ENCODE measurements around the gene ST6GAL1.
"Not testable (repeated sequence)": the region's sequence is repeated elsewhere in the genome, so short reads cannot be mapped to it uniquely, and the experiment has no call there.

Gene ST6GAL1

GRCh38 chr3:187057803-187058202 is 127.5 kb downstream of the ST6GAL1 start:
- H3K9me3 ChIP-seq (ENCODE audit: control insufficient read depth, low read length); H3K36me3 ChIP-seq (ENCODE audit: control insufficient read depth, insufficient read depth, low read length); H3K9ac ChIP-seq (ENCODE audit: low read length); H3K4me3 ChIP-seq (ENCODE audit: low read length); H3K4me1 ChIP-seq (ENCODE audit: control insufficient read depth, insufficient read depth, low read length); H3K27me3 ChIP-seq (ENCODE audit: control insufficient read depth, insufficient read depth, low read length): not testable (repeated sequence)

- Histone ChIP-seq H3K4me3 (ENCODE audit: low read length) (no peak overlapping the region), H3K9me3 (ENCODE audit: control insufficient read depth, low read length) (no peaks in the 10 kb centered on the region), H3K27me3 (ENCODE audit: control insufficient read depth, insufficient read depth, low read length) (no peaks in the 10 kb centered on the region), H3K9ac (ENCODE audit: low read length) (no peak overlapping the region), H3K4me1 (ENCODE audit: control insufficient read depth, insufficient read depth, low read length) (peaks cover 15% of the 10 kb centered on the region), H3K36me3 (ENCODE audit: control insufficient read depth, insufficient read depth, low read length) (no peaks in the 10 kb centered on the region)
These were observed 131.4 kb downstream of the ST6GAL1 start for GRCh38 chr3:187061748-187062147.

DNA sequence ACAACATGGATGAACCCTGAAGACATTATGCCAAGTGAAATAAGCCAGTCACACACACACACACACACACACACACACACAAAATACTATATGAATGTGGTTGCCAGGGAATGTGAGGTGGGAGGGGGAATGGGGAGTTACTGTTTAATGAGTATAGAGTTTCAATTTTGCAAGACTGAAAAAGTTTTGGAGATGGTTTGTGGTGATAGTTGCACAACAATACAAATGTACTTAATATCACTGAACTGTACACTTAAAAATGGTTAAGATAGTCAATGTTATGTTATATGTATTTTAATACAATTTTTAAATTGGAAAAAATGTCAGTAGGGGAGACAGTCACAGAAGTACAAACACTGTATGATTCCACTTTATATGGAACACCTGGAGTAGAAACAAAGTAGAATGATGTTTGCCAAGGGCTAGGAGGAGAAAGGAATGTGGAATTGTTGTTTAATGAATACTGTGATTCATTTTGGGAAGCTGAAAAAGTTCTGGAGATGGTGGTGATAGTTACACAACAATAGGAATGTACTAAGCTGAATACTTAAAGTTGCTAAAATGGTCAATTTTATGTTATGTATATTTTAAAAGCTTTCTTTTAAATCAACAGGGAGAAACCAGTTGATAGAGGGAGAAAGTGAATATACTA is 132.3 kb downstream of the ST6GAL1 start:
- Histone ChIP-seq H3K9ac (ENCODE audit: low read length) (no peak overlapping the region), H3K9me3 (ENCODE audit: control insufficient read depth, low read length) (no peaks in the 10 kb centered on the region), H3K27me3 (ENCODE audit: control insufficient read depth, insufficient read depth, low read length) (no peaks in the 10 kb centered on the region), H3K36me3 (ENCODE audit: control insufficient read depth, insufficient read depth, low read length) (no peaks in the 10 kb centered on the region), H3K4me3 (ENCODE audit: low read length) (no peak overlapping the region), H3K4me1 (ENCODE audit: control insufficient read depth, insufficient read depth, low read length) (peaks cover 15% of the 10 kb centered on the region)

DNA sequence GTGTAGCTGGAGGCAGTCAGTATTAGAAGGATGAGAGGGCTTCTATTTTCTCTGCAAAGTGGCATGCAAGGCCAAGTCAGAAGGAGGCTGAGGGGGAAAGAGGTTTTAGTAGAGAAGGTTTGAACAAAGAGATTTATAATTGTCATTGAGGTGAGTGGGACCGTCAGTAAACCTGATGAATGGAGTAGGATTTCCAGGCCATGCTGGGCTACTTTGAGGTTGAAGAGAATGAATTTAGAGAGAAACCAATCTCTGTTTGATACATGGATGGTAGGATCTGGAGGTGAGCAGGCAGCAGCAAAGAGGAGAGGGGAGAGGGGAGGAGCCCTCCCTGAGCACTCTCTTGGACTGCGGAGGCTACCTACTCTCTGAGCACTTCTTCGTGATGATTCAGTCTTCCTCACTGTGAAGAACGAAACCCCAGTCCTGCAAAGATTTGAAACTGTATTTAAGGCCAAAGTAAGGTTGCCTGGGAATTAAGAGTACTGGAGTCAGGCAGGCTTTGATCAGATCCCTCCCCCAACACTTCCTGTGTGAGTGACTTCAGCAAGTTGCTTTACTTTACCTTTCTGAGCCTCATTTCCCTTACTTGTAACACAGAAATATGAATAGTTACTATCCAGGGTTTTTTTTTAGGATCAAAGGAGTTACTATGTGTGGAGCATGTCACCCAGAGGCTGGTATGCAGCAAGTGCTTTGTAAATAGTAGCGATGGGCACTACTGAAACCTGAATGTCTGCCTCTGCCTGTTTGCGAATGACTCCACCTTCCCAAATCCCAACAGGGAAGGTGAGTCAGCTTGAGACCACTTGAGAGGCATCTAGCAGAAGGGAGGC is 133.2 kb downstream of the ST6GAL1 start:
- Histone ChIP-seq H3K9ac (ENCODE audit: low read length) (no peak overlapping the region), H3K9me3 (ENCODE audit: control insufficient read depth, low read length) (no peaks in the 10 kb centered on the region), H3K36me3 (ENCODE audit: control insufficient read depth, insufficient read depth, low read length) (no peaks in the 10 kb centered on the region), H3K27me3 (ENCODE audit: control insufficient read depth, insufficient read depth, low read length) (no peaks in the 10 kb centered on the region), H3K4me3 (ENCODE audit: low read length) (no peak overlapping the region), H3K4me1 (ENCODE audit: control insufficient read depth, insufficient read depth, low read length) (peaks cover 15% of the 10 kb centered on the region)

- Histone ChIP-seq H3K4me1 (ENCODE audit: control insufficient read depth, insufficient read depth, low read length) (peaks cover 15% of the 10 kb centered on the region), H3K4me3 (ENCODE audit: low read length) (no peak overlapping the region), H3K36me3 (ENCODE audit: control insufficient read depth, insufficient read depth, low read length) (no peaks in the 10 kb centered on the region), H3K27me3 (ENCODE audit: control insufficient read depth, insufficient read depth, low read length) (no peaks in the 10 kb centered on the region), H3K9me3 (ENCODE audit: control insufficient read depth, low read length) (no peaks in the 10 kb centered on the region), H3K9ac (ENCODE audit: low read length) (no peak overlapping the region)
These were observed 134.1 kb downstream of the ST6GAL1 start for GRCh38 chr3:187064210-187065115.

DNA sequence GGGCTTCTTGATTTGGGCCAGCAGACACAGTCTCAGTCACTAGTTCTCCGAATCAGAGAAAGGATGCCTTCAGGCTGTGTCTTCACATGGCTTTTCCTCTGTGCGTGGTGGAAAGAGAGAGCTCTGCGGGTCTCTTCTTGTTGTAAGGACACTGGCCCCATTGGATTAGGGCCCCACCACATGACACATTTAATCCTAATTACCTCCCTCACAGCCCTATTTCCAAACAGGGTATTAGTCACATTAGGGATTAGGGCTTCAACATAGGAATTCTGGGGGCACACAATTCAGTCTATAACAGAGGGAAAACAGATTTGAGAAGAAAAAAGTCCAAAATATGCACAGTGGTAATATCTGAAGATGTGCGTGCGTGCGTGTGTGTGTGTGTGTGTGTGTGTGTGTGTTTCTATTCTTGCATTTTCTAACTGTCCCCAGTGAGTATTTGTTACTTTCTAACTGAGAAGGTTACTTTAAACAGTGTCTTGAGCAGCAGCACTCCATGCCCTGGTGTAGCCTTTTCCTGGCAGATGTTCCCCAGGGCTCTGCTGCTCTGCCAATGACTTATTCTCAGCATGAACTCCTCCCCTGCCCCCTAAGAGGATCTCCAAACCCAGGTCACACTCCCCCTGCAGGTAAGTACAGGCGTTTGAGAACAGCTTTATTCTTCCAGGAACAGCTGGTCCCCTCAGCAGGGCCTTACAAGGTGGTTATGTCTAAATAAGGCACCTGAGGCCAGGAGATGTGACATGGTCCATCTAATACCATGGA is 136.1 kb downstream of the ST6GAL1 start:
- no peak overlapping the region for H3K4me3 ChIP-seq (ENCODE audit: low read length)
- H3K9ac ChIP-seq (ENCODE audit: low read length) = no peak overlapping the region
- H3K27me3 ChIP-seq (ENCODE audit: control insufficient read depth, insufficient read depth, low read length) = no peaks in the 10 kb centered on the region
- H3K9me3 ChIP-seq (ENCODE audit: control insufficient read depth, low read length) = peaks cover 4% of the 10 kb centered on the region
- peaks cover 15% of the 10 kb centered on the region for H3K4me1 ChIP-seq (ENCODE audit: control insufficient read depth, insufficient read depth, low read length)
- H3K36me3 ChIP-seq (ENCODE audit: control insufficient read depth, insufficient read depth, low read length) = no peaks in the 10 kb centered on the region

GRCh38 chr3:187068787-187069186 is 138.5 kb downstream of the ST6GAL1 start:
- no peaks in the 10 kb centered on the region for H3K27me3 ChIP-seq (ENCODE audit: control insufficient read depth, insufficient read depth, low read length)
- no peak overlapping the region for H3K9ac ChIP-seq (ENCODE audit: low read length)
- H3K4me1 ChIP-seq (ENCODE audit: control insufficient read depth, insufficient read depth, low read length) = peaks cover 9% of the 10 kb centered on the region
- H3K9me3 ChIP-seq (ENCODE audit: control insufficient read depth, low read length) = peaks cover 4% of the 10 kb centered on the region
- no peaks in the 10 kb centered on the region for H3K36me3 ChIP-seq (ENCODE audit: control insufficient read depth, insufficient read depth, low read length)
- no peak overlapping the region for H3K4me3 ChIP-seq (ENCODE audit: low read length)

GRCh38 chr3:187069857-187070516 is 139.7 kb downstream of the ST6GAL1 start:
- Histone ChIP-seq H3K27me3 (ENCODE audit: control insufficient read depth, insufficient read depth, low read length) (no peaks in the 10 kb centered on the region), H3K4me1 (ENCODE audit: control insufficient read depth, insufficient read depth, low read length) (no peaks in the 10 kb centered on the region), H3K36me3 (ENCODE audit: control insufficient read depth, insufficient read depth, low read length) (no peaks in the 10 kb centered on the region), H3K9me3 (ENCODE audit: control insufficient read depth, low read length) (peaks cover 4% of the 10 kb centered on the region), H3K9ac (ENCODE audit: low read length) (no peak overlapping the region), H3K4me3 (ENCODE audit: low read length) (no peak overlapping the region)

- H3K4me1 ChIP-seq (ENCODE audit: control insufficient read depth, insufficient read depth, low read length) = no peaks in the 10 kb centered on the region
- H3K9ac ChIP-seq (ENCODE audit: low read length) = no peak overlapping the region
- H3K27me3 ChIP-seq (ENCODE audit: control insufficient read depth, insufficient read depth, low read length) = no peaks in the 10 kb centered on the region
- no peaks in the 10 kb centered on the region for H3K36me3 ChIP-seq (ENCODE audit: control insufficient read depth, insufficient read depth, low read length)
- H3K4me3 ChIP-seq (ENCODE audit: low read length) = no peak overlapping the region
- peaks cover 4% of the 10 kb centered on the region for H3K9me3 ChIP-seq (ENCODE audit: control insufficient read depth, low read length)
These were observed 141.8 kb downstream of the ST6GAL1 start for GRCh38 chr3:187072102-187072501.

DNA sequence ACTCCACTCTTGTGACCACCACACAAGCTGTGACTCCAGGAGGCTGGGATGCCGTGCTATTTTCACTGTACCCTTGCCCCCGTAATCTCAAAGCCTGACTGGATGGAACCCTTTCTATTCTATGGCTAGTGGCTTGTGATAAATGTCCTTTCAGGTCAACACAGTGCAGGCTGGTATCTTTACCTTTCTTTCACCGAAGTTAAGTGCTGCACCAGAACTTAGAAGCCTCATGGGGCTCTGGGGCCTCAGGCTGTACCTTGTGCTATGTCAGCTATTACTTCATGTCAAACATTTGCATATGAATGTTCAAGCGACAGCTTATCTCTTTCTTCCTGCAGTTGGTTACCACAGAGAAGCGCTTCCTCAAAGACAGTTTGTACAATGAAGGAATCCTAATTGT is 142.2 kb downstream of the ST6GAL1 start:
- H3K9me3 ChIP-seq (ENCODE audit: control insufficient read depth, low read length) = peaks cover 4% of the 10 kb centered on the region
- no peaks in the 10 kb centered on the region for H3K4me1 ChIP-seq (ENCODE audit: control insufficient read depth, insufficient read depth, low read length)
- no peak overlapping the region for H3K9ac ChIP-seq (ENCODE audit: low read length)
- H3K4me3 ChIP-seq (ENCODE audit: low read length) = no peak overlapping the region
- no peaks in the 10 kb centered on the region for H3K36me3 ChIP-seq (ENCODE audit: control insufficient read depth, insufficient read depth, low read length)
- no peaks in the 10 kb centered on the region for H3K27me3 ChIP-seq (ENCODE audit: control insufficient read depth, insufficient read depth, low read length)

DNA sequence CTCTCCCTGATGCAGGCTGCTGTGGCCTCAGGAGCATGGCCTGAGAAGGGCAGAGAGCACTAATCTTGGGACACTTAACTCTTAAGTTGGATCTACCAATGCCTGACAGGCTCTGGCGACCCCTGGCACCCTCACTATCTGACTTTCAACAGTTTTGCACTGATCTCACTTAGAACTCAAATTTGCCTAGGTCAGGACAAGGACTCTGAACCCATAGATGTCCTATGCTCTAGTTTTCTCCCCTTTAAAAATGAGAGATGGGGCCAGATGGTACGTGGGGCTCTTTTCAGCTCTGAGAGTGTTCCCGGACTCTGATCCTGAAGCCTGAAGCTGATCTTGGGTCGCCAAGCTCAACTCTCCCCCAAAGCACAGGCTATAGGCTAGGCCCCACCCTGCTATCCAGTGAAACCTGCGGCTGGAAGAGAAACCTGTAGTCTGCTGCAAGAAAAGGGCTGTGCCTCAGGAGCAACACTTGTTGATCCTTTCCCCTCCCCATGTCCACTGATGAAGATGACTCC is 143.3 kb downstream of the ST6GAL1 start:
- Histone ChIP-seq H3K9me3 (ENCODE audit: control insufficient read depth, low read length) (peaks cover 4% of the 10 kb centered on the region), H3K4me3 (ENCODE audit: low read length) (no peak overlapping the region), H3K9ac (ENCODE audit: low read length) (no peak overlapping the region), H3K36me3 (ENCODE audit: control insufficient read depth, insufficient read depth, low read length) (no peaks in the 10 kb centered on the region), H3K27me3 (ENCODE audit: control insufficient read depth, insufficient read depth, low read length) (no peaks in the 10 kb centered on the region), H3K4me1 (ENCODE audit: control insufficient read depth, insufficient read depth, low read length) (no peaks in the 10 kb centered on the region)

Measured in mucosa of stomach (tissue), 1 donor.